ENCODE data around the gene SMIM41.

- TF ChIP-seq POLR2A (IDR thresholded peaks at IDR 0.05; ENCODE audit: low read depth) (no peak), CTCF (IDR thresholded peaks at IDR 0.05) (no peak), POLR2AphosphoS5 (IDR thresholded peaks at IDR 0.05) (no peak), EP300 (IDR thresholded peaks at IDR 0.05) (no peak)
These were observed 1.2 kb upstream of the SMIM41 start for GRCh38 chr12:52078276-52078675.
